GM12801 (cell line): ENCODE results near the gene CRYBG3.

Experiments used
- TF ChIP-seq, protein P1 (sequence below): IDR thresholded peaks from one replicate; pipeline ENCODE4 v1.5.1; 2011; ENCODE audit warnings: control low read depth; ENCODE audit not compliant: insufficient read length; ENCODE audit errors: extremely low read depth

Gene CRYBG3

DNA sequence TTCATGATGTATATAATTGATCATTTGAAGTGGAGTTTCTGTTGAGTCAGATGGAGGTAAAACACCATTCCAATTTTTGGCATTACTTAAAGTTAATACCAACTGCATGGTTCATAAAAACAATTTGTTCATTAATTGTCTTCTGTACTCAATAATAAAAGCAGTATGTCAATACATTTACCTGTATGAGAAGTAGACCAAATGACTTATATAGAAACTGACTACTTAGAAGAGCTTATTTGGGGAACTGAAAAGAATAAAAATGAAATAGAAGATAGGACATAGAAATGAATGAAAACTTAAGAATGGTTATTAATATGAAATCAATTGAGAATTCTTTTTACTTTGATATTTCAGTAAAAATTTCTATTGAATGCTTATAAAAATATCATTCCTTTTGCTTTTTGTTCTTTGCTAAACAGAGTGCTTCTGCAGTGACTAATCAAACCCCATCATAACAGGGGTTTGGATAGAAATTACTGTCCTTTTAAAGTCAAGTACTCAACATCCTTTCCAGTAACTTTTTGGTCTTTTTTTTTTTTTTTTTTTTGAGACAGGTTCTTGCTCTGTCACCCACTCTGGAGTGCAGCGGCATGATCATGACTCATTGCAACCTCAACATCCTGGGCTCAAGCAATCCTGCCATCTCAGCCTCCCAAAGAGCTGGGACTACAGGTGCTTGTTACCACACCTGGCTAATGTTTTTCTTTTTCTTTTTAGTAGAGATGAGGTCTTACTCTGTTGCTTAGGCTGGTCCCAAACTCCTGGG, 6.5 kb upstream of the CRYBG3 start:
- TF ChIP-seq, protein P1, sequence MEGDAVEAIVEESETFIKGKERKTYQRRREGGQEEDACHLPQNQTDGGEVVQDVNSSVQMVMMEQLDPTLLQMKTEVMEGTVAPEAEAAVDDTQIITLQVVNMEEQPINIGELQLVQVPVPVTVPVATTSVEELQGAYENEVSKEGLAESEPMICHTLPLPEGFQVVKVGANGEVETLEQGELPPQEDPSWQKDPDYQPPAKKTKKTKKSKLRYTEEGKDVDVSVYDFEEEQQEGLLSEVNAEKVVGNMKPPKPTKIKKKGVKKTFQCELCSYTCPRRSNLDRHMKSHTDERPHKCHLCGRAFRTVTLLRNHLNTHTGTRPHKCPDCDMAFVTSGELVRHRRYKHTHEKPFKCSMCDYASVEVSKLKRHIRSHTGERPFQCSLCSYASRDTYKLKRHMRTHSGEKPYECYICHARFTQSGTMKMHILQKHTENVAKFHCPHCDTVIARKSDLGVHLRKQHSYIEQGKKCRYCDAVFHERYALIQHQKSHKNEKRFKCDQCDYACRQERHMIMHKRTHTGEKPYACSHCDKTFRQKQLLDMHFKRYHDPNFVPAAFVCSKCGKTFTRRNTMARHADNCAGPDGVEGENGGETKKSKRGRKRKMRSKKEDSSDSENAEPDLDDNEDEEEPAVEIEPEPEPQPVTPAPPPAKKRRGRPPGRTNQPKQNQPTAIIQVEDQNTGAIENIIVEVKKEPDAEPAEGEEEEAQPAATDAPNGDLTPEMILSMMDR: no peak

DNA sequence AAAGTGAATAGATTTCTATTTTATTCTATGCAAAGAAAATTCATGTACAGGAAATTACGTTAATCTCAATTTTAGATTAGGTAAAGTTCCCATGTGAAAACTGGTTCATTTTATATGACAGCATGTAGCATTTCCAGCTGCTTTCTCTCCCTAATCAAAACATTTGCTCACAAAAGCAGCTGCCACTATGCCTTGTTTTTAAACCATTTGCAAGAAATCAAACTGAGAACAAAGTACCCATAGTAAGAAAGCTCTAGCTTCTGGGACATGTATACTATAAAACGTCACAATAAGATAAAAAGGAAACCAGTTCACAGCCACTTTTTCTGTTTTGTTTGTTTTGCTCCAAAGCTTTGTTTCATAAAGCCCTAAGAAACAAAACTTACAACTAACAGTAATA, 5.0 kb upstream of the CRYBG3 start:
- TF ChIP-seq, protein P1: no peak

GRCh38 chr3:97817965-97818364, 3.8 kb upstream of the CRYBG3 start:
- TF ChIP-seq, protein P1: no peak

- TF ChIP-seq, protein P1: no peak
Measured at GRCh38 chr3:97820780-97821179, 1.0 kb upstream of the CRYBG3 start.

GRCh38 chr3:97821287-97821773, 481 bp upstream of the CRYBG3 start:
- TF ChIP-seq, protein P1: no peak

DNA sequence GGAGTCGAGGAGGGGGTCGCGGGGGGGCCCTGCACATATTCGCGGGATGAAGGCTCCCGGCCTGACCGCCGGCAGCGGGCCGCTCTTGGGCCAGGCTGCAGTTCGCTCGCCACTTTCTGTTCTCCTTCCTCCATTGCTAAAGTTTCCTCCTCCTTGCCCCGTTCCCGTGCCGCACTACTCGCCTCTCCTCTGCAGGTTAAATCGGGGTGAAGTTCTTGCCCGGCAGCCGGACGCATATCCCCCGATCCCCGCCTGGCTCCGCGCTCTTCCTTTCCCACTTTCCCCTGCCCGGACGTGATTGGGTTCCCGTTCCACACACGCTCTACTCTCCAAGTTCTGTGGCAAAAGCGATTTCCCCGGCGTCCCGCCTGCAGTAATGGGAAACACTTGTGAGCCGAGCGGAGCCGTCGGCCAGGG, 556 bp downstream of the CRYBG3 start:
- TF ChIP-seq, protein P1: no peak

GRCh38 chr3:97823046-97824004, 1.5 kb downstream of the CRYBG3 start:
- TF ChIP-seq, protein P1: no peak
